Renal cortical epithelial cell (primary cell): Measurements from ENCODE around the gene MYO18A. TPM values are rescaled to one million over a fixed set of nuclear protein-coding genes. Genes with fewer than 3 reads are reported as not detected.
"Not testable (repeated sequence)": the region's sequence is repeated elsewhere in the genome, so short reads cannot be mapped to it uniquely, and the experiment has no call there.

Source experiments
- DNase-seq: peaks from one replicate; pipeline ENCODE4 v3.0.0-alpha.2; 2011; ENCODE audit warnings: low read depth
- total RNA-seq: library from RNA; depleted of rRNA; stranded (reverse); fragments of >200 nt; gene quantifications from 2 replicates; pipeline ENCODE4 v1.2.3, GENCODE V29; 2014

Gene MYO18A
- total RNA-seq, 1 donor from 2014 or later = 65.5 TPM

DNA sequence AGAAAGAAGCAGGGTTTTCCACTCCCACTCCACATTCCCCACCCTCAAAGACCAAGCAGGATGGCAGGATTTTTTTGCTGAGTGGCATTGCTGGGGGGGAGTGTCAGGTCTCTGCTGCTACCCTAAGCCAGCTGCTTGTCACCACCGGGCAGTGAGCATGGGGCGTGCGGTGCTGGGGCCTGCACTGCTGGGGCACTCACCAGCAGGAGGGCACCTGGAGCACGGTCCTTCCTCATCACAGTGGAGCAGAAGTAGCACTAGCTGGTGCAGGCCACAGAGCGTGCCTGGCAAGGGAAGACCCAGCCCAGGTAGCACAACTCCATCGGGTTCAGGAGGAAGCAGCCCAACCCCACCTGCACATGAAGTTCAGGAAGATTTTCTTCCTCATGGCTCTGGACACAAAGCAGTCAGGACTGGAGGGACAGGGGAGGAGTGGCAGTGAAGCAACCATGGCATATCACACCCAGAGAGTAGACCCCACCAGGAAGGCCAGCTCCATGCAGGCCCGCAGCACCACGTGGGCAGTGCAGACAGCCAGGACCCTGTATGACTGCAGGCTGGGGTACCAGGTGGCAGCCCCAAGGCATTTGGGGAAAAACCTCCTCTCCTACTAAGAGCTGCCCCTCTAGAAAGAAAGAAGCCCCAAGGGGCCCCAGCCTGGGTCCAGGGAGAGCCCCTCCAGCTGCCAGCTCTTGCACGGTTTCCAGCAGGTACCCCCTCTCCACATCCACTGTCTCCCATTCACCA, 16.7 kb upstream of the MYO18A start:
- DNase-seq = no peak

GRCh38 chr17:29195465-29196081, 15.4 kb upstream of the MYO18A start:
- peak; percentile 76 for DNase-seq

- DNase-seq = no peak
These were observed 14.5 kb upstream of the MYO18A start for GRCh38 chr17:29194669-29195068.

DNA sequence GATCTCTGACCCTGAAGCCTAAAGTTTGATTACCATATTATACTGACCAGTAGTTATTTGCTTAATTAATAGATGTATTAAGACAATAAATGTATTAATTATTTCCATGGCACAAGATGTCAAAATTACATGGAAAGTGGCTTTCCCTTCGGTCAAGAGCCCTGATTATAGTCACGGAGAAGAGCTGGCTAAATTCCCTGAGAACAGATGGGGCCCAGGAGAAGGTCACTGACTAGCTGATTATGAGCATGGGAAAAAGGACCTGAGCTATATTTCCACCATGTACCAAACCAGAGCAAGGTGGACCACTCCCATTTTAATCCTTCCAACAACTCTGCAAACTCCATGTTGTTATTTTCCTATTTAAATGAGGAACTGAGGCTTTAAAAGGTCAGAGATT, 12.9 kb upstream of the MYO18A start:
- DNase-seq = no peak

DNA sequence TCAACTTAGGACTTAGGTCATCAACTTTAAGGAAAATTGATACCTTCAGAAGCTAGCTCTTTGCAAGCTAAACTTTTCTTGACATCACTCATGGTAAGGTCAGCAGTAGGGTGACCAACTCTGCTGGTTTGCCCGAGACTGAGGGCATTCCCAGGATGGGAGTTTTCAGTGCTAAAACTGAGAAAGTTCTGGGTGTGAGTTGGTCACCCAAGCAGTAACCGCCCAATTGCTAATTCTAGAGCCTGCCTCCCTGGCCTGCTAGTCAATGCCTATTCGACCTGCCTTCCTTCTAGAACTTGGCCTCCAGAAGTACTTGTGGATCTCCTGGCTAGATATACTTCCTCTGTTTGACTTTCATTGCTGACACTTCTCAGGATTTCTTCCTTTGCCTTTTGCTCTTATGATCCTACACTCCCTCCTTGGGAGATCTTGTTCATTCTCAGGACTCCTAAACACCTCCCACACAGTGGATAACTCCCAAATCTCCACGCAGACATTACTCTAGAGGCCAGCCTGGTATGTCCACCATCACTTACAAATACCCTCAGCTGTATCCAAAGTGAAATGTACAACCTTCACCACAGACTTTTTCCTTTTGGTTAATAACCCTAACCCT, 10.5 kb upstream of the MYO18A start:
- DNase-seq = no peak

- DNase-seq = no peak
These were observed 9.8 kb upstream of the MYO18A start for GRCh38 chr17:29190039-29190438.

- no peak for DNase-seq
These were observed 9.2 kb upstream of the MYO18A start for GRCh38 chr17:29189355-29189754.

DNA sequence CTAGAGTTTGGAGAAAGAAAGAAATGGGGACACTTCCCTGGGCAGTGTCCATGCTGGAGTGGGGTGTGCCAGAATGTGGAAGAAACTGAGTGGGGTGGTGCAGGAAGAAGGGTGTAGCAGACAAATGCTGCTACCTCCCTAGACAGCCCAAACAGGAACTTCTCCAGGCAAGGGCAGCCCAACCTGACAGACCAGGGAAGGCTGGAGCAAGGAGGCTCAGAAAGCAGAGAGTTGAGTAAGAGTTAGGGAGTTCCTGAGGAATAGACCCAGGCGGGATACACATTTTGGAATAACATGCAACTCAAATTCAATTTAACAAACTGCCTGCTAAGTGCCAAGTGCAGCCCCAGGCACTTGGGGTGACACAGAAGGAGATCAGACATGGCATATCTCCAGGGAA, 1.0 kb upstream of the MYO18A start:
- no peak for DNase-seq

DNA sequence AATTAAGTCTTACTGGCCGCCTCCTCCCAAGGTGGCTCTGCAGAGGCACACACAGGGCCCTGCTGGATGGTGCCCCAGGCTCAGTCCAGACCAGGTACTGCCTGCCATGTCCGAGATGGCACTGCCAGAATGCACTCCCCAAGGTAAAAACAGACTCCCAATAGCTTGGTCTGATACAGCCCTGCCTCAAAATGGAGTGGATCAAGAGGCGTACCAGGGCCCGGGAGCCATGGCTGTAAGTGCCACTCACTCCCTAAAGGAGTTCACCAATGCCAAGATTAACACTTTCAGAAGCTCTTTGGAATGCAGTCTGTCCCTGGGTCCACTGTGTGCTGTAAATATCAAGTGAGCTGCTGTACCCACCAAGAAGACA, 576 bp upstream of the MYO18A start:
- no peak for DNase-seq

- DNase-seq = peak; percentile 29
These were observed 765 bp downstream of the MYO18A start for GRCh38 chr17:29179232-29180033.

DNA sequence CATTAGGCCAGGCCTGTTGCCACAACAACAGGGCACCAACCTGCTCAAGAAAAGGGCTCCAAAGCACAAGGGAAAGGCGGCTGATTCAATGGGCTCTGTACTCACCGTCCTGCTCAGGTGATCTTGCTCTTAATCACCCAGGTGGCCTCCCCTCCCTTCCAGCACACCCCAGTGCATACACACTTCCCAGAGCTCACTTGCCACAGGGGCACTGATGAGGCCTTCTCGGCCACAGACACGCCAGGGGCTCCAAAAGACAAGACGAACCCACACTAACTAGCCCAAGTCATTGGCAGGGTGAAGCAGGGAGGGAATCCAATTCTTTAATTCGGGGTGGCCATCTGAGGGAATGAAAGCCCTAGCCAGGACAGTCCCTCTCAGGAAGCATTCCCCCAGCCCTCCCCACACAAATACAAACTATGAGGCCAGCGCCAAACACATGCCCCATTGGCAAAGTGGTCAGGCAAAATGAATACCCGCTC, 1.4 kb downstream of the MYO18A start:
- no peak for DNase-seq

GRCh38 chr17:29177871-29178749, 2.1 kb downstream of the MYO18A start:
- peak; percentile 34 for DNase-seq

DNA sequence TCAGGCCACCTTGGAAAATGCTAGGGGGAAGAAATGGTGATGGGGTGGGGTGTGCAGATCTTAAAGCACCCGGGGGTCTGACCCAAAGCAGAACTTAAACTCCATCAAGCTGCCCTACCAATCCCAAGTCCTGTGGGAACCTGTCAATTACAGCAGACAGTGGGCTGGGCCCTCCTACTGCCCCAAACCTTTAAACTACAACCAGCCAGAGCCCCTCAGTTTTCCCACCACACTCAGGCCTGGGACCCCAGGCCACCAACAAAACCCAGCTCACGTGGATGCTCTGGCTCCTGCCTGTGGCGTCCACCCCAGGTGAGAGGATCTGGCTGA, 2.7 kb downstream of the MYO18A start:
- DNase-seq = no peak

- DNase-seq = no peak
These were observed 3.4 kb downstream of the MYO18A start for GRCh38 chr17:29176558-29177351.

GRCh38 chr17:29175349-29175748, 4.8 kb downstream of the MYO18A start:
- DNase-seq = no peak

- no peak for DNase-seq
These were observed 7.6 kb downstream of the MYO18A start for GRCh38 chr17:29172589-29172988.

DNA sequence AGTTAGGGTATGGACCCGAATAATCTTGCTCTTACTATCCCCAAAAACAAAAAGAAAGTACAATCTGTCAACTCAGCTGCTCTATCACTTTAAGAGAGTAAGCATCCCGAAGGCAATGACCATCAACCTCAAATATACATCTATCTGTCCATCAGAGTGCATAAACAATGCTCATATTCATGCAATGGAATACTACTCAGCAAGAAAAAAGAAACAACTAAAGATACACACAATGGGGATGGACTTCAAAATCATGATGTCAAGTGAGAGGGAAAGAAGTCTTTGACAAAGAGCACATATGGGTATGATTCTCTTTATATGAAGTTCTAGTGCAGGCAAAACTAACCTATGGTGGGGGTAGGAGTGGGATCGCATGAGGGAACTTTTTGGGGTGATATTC, 9.5 kb downstream of the MYO18A start:
- DNase-seq = no peak

- no peak for DNase-seq
These were observed 10.2 kb downstream of the MYO18A start for GRCh38 chr17:29169806-29170591.

GRCh38 chr17:29168759-29169126, 11.5 kb downstream of the MYO18A start:
- not testable (repeated sequence) for DNase-seq
